DLD1 (cell line): Measurements from ENCODE around the gene LCN6.
"Not testable (repeated sequence)": the region's sequence is repeated elsewhere in the genome, so short reads cannot be mapped to it uniquely, and the experiment has no call there.

Source experiments
- in situ Hi-C: cut with HindIII; loops from 2 replicates; pipeline ENCODE4 v1.10.0; 2017; ENCODE audit warnings: low sequenced_read_pairs

The LCN6 gene, protein sequence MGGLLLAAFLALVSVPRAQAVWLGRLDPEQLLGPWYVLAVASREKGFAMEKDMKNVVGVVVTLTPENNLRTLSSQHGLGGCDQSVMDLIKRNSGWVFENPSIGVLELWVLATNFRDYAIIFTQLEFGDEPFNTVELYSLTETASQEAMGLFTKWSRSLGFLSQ

DNA sequence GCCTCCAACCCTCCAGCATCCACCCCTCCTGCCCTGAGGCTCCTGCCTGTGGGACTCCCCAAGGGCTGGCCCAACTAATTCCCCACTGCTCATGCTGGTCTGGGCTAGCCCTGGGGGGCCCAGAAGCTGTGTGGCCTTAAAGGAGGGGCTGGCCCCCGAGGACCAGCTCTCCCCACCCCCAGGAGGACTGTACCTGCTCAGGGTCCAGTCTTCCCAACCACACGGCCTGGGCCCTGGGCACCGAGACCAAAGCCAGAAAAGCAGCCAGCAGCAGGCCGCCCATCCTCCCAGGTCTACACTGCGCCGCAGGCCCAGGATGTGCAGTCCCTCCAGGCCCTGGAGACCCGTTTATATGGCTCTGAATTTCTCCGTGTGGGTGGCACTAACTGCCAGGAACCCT lies at the start of gene LCN6:
Gene LCN6 (minus strand): TSS at position 325 of the 400 bp plus-strand sequence. CDS start 42 bp downstream, at position 283.
- in situ Hi-C loops, result no loop called here

DNA sequence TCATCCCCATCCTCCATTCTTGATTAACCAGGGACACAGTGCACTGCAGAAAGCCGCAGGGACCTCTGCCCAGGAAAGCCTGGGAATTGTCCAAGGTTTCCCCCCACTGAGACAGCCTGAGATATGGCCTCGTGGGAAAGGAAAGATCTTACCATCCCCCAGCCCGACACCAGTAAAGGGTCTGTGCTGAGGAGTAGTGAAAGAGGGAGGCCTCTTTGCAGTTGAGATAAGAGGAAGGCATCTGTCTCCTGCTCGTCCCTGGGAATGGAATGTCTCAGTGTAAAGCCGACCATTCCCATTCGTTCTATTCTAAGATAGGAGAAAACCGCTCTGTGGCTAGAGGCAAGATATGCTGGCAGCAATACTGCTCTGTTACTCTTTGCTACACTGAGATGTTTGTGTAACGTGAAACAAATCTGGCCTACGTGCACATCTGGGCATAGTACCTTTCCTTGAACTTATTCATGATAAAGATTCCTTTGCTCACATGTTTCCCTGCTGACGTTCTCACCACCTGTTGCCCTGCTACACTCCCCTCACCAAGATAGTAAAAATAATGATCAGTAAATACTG lies 48.5 kb upstream of the LCN6 start:
- in situ Hi-C loops, result not testable (repeated sequence)

DNA sequence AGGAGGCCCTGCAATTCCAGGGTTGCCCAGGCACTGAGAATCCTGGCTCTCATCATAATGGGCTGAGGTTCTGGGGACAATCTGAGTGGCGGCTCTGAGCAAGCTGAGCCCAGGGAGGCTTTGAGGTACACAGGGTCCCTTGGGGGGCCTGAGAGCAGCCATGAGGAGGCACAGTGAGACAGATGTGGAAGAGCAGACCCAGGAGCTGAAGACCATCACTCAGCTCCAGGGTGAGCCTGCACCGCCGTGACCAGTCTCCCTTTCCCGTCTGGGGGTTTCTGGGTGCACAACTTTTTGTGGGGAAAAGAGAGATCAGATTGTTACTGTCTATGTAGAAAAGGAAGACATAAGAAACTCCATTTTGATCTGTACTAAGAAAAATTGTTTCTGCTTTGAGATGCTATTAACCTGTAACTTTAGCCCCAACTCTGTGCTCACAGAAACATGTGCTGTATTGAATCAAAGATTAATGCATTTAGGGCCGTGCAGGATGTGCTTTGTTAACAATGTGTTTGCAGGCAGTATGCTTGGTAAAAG lies 48.0 kb upstream of the LCN6 start, which contains the start of gene CCDC183:
Gene CCDC183 (plus strand): TSS at position 101 of the 537 bp plus-strand sequence. CDS start 60 bp downstream, at position 161.
- in situ Hi-C loops, result no loop called here

DNA sequence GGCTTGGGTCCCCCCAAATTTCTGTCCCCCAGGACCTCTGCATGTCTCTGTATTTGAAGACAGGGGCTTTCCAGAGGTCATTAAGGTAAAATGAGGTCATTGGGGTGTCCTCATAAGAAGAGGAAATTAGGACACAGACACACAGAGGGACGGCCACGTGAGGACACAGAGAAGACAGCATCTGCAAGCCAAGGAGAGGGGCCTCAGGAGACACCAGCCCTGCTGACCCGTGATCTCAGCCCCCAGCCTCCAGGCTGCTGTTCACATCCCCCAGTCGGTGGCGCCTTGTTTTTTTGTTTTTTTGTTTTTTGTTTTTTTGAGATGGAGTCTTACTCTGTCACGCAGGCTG lies 46.6 kb upstream of the LCN6 start:
- in situ Hi-C loops, result no loop called here

DNA sequence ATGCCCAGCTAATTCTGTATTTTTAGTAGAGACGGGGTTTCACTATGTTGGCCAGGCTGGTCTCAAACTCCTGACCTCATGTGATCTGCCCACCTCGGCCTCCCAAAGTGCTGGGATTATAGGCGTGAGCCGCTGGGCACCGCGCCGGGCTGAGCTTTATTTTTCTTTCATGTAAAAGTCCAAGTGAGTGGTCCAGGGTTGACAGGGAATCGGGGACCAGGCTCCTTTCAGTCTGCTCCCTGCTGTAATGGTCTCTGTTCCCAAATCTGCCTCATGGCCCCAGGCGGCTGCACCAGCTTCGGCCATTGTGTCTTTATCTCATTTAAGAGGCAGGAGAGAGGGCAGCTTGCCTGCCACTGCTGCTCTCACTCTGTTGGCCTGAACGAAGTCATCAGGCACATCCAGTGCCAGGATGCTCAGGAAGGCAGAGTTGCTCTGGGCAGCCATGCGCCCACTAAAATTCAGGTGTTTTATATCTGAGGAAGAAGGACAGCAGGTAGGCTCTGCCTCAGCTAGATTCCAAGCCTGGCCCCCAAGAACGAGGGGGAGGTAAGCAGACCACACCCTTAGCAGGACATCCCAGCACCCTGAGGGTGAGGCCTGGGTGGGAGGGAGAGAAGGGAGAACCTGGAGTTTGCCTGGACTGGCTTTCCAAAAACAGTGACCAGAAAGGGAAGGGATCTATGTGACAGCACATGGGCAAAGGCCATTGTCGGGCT lies 46.1 kb upstream of the LCN6 start:
- in situ Hi-C loops, result no loop called here

DNA sequence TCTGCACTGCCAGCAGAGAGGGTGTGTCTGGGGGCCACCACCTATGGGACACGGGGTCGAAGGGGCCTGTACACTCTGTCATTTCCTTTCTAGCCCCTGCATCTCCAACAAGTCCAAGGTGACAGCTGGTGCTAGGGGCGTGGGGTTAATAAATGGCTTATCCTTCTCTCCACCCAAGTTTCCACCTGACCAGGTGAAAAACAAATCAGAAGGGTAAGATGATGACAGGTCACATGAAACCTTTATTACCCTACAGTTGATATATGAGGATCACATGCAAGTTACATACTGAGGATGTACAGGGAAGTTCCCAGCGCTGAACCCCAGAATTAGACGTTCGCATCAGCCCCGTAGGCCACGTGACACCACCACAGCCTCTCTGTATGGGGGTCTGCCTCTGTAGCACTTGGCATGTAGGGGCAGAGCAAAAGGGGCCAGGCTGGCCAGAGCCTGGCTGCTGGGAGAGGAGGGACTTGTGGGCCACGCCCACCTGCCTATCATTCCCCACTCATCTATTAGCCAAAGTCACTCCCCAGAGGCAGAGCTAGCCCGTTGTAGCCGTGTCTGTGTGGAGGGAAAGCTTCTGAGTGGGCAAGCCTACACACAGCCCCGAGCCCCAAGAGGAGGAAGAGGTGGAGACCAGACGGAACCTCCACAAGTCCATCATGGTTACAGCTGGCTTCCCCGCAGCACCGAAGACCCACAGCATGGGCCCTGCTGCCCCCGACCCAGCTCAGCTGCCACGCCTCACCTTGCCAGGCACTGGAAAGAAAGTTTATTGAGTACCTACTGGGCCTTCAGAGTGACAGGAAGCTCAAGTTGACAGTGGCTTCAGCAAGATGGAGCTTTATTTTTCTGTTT lies 45.0 kb upstream of the LCN6 start:
- in situ Hi-C loops, result no loop called here

DNA sequence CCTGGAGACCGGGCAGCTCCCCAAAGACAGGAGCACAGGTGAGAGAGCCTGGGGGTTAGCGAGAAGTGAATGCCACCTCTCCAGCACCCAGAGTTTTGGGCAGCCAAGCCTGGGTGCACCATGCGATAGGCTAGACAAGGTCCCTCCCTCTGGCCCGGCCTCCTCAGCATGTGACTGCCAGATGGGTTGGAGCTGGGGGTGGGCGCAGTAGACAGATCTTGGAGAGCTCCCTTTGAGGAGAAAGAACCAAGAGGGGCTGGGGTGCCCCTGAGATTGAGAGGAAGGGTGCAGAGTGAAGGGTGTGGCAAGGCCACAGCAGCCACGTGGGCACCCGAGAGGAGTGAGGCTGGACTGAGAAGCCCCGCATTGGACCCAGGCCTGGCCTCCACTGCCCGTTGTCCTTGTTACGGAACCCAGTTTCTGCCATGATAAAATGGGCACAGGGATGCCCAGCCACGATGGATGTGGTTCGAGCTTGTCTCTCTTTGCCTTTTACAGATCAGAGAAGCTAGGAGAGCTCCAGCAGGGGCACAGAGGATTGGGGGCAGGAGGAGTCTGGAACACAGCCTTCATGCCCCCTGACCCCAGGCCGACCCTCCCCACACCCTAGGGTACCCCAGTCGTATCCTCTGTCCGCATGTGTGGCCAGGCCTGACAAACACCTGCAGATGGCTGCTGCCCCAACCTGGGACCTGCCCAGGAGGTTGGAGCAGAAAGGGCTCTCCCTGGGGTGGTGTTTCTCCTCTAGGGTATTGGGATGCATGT lies 44.2 kb upstream of the LCN6 start:
- in situ Hi-C loops, result no loop called here

DNA sequence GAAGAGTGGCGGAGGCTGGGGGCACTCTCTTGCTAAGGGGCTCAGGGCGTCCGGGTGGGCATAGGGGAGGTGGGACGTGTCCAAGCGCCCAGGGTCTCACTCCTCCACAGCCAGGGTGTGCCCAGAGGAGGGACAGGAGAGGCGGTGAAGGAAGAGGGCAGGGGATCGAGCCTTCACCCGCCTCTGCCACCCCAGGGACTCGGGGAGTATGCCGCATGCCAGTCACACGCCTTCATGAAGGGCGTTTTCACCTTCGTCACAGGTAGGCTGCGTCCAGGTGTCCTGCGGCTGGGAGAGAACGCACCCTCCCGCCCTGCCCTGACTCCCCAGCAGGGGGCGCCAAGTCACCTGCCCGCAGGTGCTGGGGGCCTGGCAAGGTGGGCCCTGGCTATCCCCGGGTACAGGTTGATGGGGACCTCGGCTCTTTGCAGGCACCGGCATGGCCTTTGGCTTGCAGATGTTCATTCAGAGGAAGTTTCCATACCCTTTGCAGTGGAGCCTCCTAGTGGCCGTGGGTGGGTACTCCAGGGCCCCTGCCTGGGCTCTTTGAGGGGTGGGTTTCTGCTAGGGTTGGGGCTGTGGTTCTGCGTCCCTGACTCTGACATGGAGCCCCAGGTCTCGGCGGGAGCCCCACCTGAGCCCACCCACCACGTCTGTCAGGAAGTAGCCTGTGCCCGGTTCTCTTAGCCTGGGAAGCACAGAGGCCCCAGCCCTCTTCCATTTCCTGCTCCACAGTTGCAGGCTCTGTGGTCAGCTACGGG lies 43.4 kb upstream of the LCN6 start:
- in situ Hi-C loops, result no loop called here

DNA sequence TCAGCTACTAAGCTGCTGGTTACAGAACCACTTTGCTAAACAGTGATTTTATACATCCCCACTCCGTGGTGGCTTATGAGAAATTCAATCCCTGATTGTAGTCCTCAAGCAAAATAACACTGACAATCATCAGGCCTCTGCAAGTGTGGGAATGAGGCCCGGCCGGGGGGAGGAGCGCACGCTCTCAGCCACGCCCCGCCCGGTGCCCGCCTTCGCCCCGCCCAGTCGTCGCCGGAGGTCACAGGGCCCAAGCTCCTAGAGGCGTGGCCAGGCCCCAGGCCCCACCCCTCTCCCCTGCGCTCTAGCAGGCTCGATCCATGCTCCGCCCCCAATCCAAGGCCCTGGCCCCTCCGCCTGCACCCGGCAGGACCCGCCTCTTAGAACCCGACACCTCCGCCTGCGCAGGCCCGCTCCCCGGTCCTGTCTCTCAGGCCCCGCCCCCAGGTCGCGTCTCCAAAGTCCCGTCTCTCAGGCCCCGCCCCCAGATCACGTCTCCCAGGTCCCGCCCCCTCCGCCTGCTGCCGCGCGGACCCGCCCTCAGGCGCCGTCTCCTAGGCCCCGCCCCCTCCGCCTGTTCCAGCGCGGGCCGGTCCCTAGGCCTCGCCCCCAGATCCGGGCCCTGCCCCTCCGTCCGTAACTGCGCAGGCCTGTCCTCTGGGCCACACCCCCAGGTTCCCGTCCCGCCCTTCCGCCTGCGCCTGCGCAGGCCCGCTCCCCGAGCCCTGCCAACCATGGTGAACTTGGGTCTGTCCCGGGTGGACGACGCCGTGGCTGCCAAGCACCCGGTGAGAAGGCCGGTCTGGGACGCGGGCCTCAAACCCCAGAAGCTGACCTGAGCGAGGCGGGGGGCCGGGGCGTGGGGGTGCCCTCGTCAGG lies 42.6 kb upstream of the LCN6 start, which contains the start of gene TMEM141:
Gene TMEM141 (plus strand): TSS at position 705 of the 876 bp plus-strand sequence. CDS start 27 bp downstream, at position 732.
- in situ Hi-C loops, result no loop called here

DNA sequence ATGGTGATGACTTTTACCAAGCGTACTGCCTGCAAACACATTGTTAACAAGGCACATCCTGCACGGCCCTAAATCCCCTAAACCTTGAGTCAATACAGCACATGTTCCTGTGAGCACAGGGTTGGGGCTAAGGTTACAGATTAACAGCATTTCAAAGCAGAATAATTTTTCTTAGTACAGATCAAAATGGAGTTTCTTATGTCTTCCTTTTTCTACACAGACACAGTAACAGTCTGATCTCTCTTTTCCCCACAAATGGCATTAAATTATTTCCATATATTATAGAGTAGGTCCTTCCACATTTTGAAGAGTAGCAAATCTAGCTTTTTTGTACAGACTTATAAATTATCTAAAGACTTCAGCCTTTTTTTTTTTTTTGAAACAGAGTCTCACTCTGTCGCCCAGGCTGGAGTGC lies 41.2 kb upstream of the LCN6 start:
- in situ Hi-C loops, result no loop called here

DNA sequence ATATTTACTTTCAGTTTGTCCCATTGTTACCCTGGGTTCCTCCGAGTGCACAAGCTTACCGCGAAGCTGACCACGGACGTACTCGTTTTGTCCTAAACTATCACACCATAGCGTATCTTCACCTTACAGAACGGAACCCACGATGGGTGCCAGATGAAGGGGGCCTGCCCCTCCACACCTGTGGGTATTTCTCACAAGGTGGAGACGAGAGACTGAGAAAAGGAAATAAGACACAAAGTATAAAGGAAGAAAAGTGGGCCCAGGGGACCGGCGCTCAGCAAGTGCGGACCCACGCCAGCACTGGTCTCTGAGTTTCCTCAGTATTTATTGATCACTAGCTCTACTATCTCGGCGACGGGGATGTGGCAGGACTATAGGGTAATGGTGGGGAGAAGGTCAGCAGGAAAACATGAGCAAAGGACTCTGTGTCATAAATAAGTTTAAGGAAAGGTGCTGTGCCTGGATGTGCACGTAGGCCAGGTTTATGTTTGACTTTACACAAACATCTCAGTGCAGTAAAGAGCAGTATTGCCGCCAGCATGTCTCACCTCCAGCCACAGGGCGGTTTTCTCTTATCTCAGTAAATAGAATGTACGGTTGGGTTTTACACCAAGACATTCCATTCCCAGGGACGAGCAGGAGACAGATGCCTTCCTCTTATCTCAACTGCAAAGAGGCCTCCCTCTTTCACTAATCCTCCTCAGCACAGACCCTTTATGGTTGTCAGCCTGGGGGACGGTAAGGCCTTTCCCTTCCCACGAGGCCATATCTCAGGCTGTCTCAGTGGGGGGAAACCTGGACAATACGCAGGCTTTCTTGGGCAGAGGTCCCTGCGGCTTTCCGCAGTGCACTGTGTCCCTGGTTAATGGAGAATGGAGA lies 40.6 kb upstream of the LCN6 start:
- in situ Hi-C loops, result not testable (repeated sequence)

DNA sequence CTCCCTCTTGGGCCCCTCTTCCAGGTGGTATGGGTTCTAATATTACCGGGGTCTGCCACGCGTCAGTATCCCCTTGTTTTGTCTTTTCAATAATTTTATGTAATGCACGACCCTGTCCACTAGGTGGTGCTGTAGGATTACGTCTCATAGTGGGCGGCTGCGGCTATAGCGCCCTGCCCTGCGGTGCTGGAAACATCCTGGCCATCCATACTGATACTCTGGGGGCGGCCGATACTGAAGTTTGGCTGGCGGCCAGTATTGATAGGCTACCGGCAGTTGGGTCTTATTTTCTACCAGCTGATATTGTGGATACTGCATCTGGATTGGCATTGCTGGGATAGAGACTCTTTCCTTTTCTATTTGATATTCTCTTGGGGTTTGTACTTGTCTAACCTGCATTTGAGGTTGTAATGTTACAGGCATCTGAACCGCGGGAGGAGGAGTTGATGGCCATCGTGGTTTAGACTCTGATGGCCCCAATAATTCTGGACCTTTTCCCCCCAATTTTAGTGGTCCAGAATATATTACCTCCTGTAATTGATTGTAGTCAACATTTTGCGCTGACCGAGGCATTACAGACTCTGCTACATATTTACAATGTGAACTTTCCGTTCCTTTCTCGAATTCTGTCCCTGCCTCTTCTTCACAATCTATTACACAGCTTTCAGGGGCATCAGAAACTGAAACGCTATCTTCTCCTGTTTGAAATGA lies 39.5 kb upstream of the LCN6 start:
- in situ Hi-C loops, result no loop called here

DNA sequence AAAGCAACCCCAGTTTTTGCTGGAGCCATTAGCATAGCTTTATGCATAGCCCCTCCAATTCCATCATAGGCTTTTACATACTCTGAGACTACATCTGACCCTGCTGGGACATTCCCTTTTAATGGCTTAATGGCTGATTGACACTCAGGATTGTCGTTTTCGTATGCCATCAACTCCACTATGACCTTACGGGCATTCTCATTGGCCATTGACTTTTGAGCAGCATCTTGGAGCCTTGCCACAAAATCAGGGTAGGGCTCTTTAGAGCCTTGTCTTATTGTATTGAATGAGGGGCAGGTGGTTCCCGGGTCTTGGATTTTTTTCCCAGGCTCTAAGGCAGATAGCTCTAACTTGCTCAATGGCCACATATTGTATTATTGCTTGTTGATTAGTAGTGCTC lies 38.7 kb upstream of the LCN6 start:
- in situ Hi-C loops, result not testable (repeated sequence)

DNA sequence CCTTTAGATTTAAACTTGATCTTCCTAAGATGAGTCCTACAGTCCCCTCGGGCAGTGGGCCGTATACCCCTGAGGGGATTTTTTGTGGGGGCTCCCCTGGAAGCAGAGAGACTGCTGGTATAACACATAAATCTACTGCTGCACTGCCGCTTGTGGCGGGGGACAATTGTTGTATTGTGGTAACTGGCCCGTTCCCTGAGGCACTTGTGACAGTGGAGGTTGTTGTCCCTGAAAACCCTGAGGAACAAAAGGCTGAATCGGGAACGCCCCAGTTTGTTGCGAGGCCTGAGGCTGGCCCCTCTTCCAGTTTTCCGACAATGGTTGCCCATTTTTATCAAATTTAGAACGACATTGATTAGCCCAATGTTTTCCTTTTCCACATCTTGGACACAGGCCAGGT lies 38.1 kb upstream of the LCN6 start:
- in situ Hi-C loops, result no loop called here

DNA sequence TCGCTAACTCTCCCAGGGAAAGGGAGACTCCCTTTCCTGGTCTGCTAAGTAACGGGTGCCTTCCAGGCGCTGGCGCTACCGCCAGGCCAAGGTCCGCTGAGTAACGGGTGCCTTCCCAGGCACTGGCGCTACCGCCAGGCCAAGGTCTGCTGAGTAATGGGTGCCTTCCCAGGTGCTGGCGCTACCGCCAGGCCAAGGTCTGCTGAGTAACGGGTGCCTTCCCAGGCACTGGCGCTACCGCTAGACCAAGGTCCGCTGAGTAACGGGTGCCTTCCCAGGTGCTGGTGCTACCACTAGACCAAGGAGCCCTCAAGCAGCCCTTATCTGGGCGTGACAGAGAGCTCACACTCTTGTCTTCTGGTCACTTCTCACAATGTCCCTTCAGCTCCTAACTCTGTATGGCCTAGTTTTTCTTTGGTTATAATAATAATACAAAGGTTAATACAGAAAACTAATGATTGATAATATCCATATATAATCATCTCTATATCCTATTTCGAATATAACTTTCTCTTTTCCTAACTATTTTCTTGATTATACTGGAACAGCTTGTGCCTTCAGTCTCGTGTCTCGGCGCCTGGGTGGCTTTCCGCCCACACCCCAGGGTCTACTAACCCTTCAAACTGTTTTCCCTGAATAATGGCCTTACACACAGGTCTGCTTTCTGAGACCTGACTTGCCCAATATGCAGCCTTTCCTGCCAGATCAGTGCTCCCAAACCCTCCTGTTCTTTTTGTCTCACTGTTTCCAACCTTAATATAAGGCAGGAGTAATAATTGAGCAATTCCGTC lies 37.4 kb upstream of the LCN6 start:
- in situ Hi-C loops, result not testable (repeated sequence)

DNA sequence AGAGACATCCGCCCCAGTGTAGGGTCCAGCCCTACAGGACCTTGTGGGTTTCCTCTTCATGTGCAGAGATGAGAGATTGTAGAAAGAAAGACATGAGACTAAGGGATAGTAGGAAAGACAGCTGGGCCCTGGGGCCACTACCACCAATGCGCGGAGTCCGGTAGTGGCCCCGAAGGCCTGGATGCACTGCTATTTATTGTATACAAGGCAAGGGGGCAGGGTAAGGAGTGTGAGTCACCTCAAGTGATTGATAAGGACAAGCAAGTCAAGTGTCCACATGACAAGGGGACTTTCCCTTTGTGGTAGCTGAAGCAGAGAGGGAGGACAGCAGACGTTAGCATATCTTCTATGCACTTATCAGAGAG lies 36.7 kb upstream of the LCN6 start:
- in situ Hi-C loops, result no loop called here
